GM19372 (cell line): ENCODE measurements around the gene RAB11FIP4.

Experiments used
- ATAC-seq: cut with Tn5 transposase; IDR thresholded peaks from one replicate; pipeline ENCODE4 v1.9.1; 2021; ENCODE audit warnings: mild to moderate bottlenecking, low read depth, moderate library complexity; ENCODE audit not compliant: unreplicated experiment

Gene RAB11FIP4

GRCh38 chr17:31386542-31387075 lies 4.9 kb upstream of the RAB11FIP4 start:
- no peak for ATAC-seq

GRCh38 chr17:31387438-31387837 lies 4.0 kb upstream of the RAB11FIP4 start:
- no peak for ATAC-seq

- no peak for ATAC-seq
These were observed 3.1 kb upstream of the RAB11FIP4 start for GRCh38 chr17:31388351-31388750.

GRCh38 chr17:31388770-31389656 lies 2.5 kb upstream of the RAB11FIP4 start:
- ATAC-seq = no peak

- no peak for ATAC-seq
These were observed 1.7 kb upstream of the RAB11FIP4 start for GRCh38 chr17:31389657-31390381.

- no peak for ATAC-seq
These were observed 1.1 kb upstream of the RAB11FIP4 start for GRCh38 chr17:31390426-31390747.

GRCh38 chr17:31390748-31391495 lies 553 bp upstream of the RAB11FIP4 start:
- no peak for ATAC-seq

GRCh38 chr17:31392002-31392855 lies 754 bp downstream of the RAB11FIP4 start:
- ATAC-seq = no peak

- ATAC-seq = no peak
These were observed 1.6 kb downstream of the RAB11FIP4 start for GRCh38 chr17:31392856-31393748.

- no peak for ATAC-seq
These were observed 2.3 kb downstream of the RAB11FIP4 start for GRCh38 chr17:31393749-31394146.

GRCh38 chr17:31394544-31394943 lies 3.1 kb downstream of the RAB11FIP4 start:
- no peak for ATAC-seq

- ATAC-seq = no peak
These were observed 5.9 kb downstream of the RAB11FIP4 start for GRCh38 chr17:31397256-31397939.

GRCh38 chr17:31398381-31399311 lies 7.2 kb downstream of the RAB11FIP4 start:
- no peak for ATAC-seq

GRCh38 chr17:31400481-31400950 lies 9.0 kb downstream of the RAB11FIP4 start:
- ATAC-seq = no peak

- no peak for ATAC-seq
These were observed 10.2 kb downstream of the RAB11FIP4 start for GRCh38 chr17:31401456-31402254.
